Caco-2 (cell line): ENCODE measurements around the gene SLC2A4RG. TPM values are rescaled to one million over a fixed set of nuclear protein-coding genes. Genes with fewer than 3 reads are reported as not detected.
A peak's percentile ranks its signal among the peaks of the same experiment; 100 is the strongest.

Source experiments
- BruUV-seq: library from RNA; stranded (reverse); fragments of 400-500 nt; replicated peaks from 2 replicates; lab custom pipeline; 2021; lab: Mats Ljungman, UMichigan
- CTCF ChIA-PET: fragments of 300-600 bp; sonication (Branson Sonifier 250); formaldehyde crosslinking; loops from one replicate; lab custom pipeline; 2022; ENCODE audit warnings: antibody characterized with exemption; lab: Charles Lee
- POLR2A ChIA-PET: fragments of 300-600 bp; sonication (Branson Sonifier 250); formaldehyde crosslinking; loops from one replicate; lab custom pipeline; 2022; ENCODE audit warnings: antibody characterized with exemption; lab: Charles Lee
- DNase-seq, 2 experiments: peaks; one replicate each; pipeline versions ENCODE4 v3.0.0 to v3.0.0-alpha.2; 2020 to 2022
- H3K27me3 ChIP-seq: replicated peaks from 2 replicates; pipeline ENCODE4 v1.6.0; 2011; ENCODE audit warnings: low read length; ENCODE audit not compliant: control insufficient read depth, insufficient read depth
- H3K36me3 ChIP-seq: 2 replicates; pipeline ENCODE4 v1.5.1; 2011; ENCODE audit warnings: low read length; ENCODE audit not compliant: control insufficient read depth, insufficient read depth
- H3K4me1 ChIP-seq: fragments of 250-450 bp; sonication (Bioruptor Pico); 2 replicates; pipeline ENCODE4 v1.5.1; 2020; ENCODE audit warnings: mild to moderate bottlenecking
- H3K4me3 ChIP-seq: 2 replicates; pipeline ENCODE4 v1.5.1; 2011; ENCODE audit warnings: low read depth, mild to moderate bottlenecking, control low read depth, low read length
- H3K9me3 ChIP-seq: fragments of 250-450 bp; sonication (Bioruptor Pico); 2 replicates; pipeline ENCODE4 v1.5.1; 2020; ENCODE audit warnings: mild to moderate bottlenecking, moderate library complexity
- H3K27ac Mint-ChIP-seq: one replicate; pipeline ENCODE4 v1.8.0; 2022; ENCODE audit warnings: mixed read lengths; ENCODE audit not compliant: unreplicated experiment
- H3K27me3 Mint-ChIP-seq: one replicate; pipeline ENCODE4 v1.8.0; 2022; ENCODE audit warnings: mixed read lengths; ENCODE audit not compliant: insufficient read depth, unreplicated experiment
- H3K36me3 Mint-ChIP-seq: one replicate; pipeline ENCODE4 v1.8.0; 2022; ENCODE audit warnings: mild to moderate bottlenecking, mixed read lengths; ENCODE audit not compliant: insufficient read depth, unreplicated experiment
- H3K4me1 Mint-ChIP-seq: one replicate; pipeline ENCODE4 v1.8.0; 2022; ENCODE audit warnings: low read depth, mixed read lengths; ENCODE audit not compliant: unreplicated experiment
- H3K4me3 Mint-ChIP-seq: one replicate; pipeline ENCODE4 v1.8.0; 2022; ENCODE audit warnings: mild to moderate bottlenecking, moderate library complexity, mixed read lengths; ENCODE audit not compliant: unreplicated experiment
- H3K9me3 Mint-ChIP-seq: one replicate; pipeline ENCODE4 v1.8.0; 2022; ENCODE audit warnings: mixed read lengths; ENCODE audit not compliant: unreplicated experiment
- CTCF ChIP-seq, 2 experiments: fragments of 200-600 bp in 1 of 2; IDR thresholded peaks; 1 replicate in 1 of 2; 2 replicates in 1 of 2; pipeline versions ENCODE4 v1.5.1 to v1.8.0; 2011 to 2022; ENCODE audit warnings: antibody characterized with exemption in 1 of 2, control low read depth in 1 of 2, inconsistent platforms in 1 of 2, low read depth in 1 of 2, low read length in 1 of 2, mild to moderate bottlenecking in 1 of 2, moderate library complexity in 1 of 2; ENCODE audit not compliant: insufficient read depth in 1 of 2, severe bottlenecking in 1 of 2, unreplicated experiment in 1 of 2
- intact Hi-C: fragments of 100-400 bp; cut with micrococcal nuclease; formaldehyde crosslinking; loops from one replicate; pipeline ENCODE4 v1.10.0; 2022; ENCODE audit not compliant: unreplicated experiment
- total RNA-seq: library from RNA; stranded (reverse); gene quantifications from 2 replicates; pipeline ENCODE4 v1.2.3, GENCODE V29; 2022

Gene SLC2A4RG
- total RNA-seq, 1 experiment from 2014 or later = 234 TPM

DNA sequence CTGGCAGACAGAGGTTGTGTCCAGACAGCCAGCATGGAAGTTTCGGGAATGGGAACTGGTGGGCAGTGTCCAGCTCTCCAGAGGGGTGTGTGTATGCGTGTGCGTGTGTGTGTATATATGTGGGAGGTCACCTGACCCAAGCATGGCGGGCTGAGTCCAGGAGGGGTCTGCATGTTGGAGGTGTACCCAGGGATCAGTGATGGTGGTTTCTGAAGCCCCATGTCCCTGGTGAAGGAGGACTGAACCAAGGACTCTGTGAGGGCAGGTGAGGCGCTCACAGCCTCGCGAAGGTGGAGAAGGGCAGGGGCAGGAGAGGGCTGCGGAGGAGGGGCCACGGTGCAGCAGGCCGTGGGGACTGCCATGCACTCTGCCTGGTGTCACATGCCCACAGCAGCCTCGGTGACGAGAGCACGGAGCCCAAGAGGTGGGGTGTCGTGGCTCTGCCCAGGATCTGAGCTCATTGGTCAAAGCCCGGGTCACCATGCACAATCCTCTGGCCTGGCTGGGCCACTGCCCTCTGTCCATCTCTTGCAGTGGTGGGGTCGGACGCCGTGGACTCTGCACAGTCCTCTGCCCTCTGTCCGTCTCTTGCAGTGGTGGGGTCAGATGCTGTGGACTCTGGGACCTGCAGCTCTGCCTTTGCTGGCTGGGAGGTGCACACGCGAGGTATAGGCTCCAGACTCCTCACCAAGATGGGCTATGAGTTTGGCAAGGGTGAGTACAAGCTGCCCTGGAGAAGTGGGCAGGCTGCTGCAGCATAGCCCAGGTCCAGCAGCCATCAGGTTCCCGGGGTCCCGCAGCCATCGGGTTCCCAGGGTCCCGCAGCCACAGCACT is 5.2 kb upstream of the SLC2A4RG start:
- intact Hi-C loops = no loop called here
- no peak overlapping the region for H3K4me3 Mint-ChIP-seq
- DNase-seq = no peak
- Histone ChIP-seq H3K9me3 (no peaks in the 10 kb centered on the region), H3K36me3 (peaks cover 15% of the 10 kb centered on the region), H3K4me3 (no peak overlapping the region), H3K27me3 (no peaks in the 10 kb centered on the region), H3K4me1 (peaks cover 13% of the 10 kb centered on the region)
- TF ChIP-seq CTCF (IDR thresholded peaks at IDR 0.05; ENCODE audit: insufficient read depth in 1 of 2, low read depth in 1 of 2, low read length in 1 of 2, severe bottlenecking in 1 of 2, unreplicated experiment in 1 of 2) = no peak
- H3K36me3 Mint-ChIP-seq = peaks cover 42% of the 10 kb centered on the region
- BruUV-seq = TSS peak; percentile 17
- peaks cover 7% of the 10 kb centered on the region for H3K4me1 Mint-ChIP-seq
- ChIA-PET CTCF (no interaction called here), POLR2A (interaction anchor here (0.5 kb wide), 1 partner anchor 124 kb away, joined by 3 read pairs; no protein-coding TSS in a partner anchor)
- peak overlapping the region; percentile 21 for H3K27ac Mint-ChIP-seq
- no peaks in the 10 kb centered on the region for H3K9me3 Mint-ChIP-seq
- H3K27me3 Mint-ChIP-seq = no peaks in the 10 kb centered on the region

- no peaks in the 10 kb centered on the region for H3K27me3 ChIP-seq
- peaks cover 7% of the 10 kb centered on the region for H3K4me1 Mint-ChIP-seq
- H3K9me3 ChIP-seq = no peaks in the 10 kb centered on the region
- no peak for DNase-seq
- H3K4me1 ChIP-seq = peaks cover 13% of the 10 kb centered on the region
- peak overlapping the region; percentile 32 for H3K27ac Mint-ChIP-seq
- intact Hi-C loops = no loop called here
- no peak overlapping the region for H3K4me3 Mint-ChIP-seq
- no peak for TF ChIP-seq CTCF (IDR thresholded peaks at IDR 0.05; ENCODE audit: insufficient read depth in 1 of 2, low read depth in 1 of 2, low read length in 1 of 2, severe bottlenecking in 1 of 2, unreplicated experiment in 1 of 2)
- CTCF ChIA-PET = no interaction called here
- POLR2A ChIA-PET = no interaction called here
- H3K36me3 ChIP-seq = peaks cover 15% of the 10 kb centered on the region
- peaks cover 42% of the 10 kb centered on the region for H3K36me3 Mint-ChIP-seq
- TSS peak; percentile 63 for BruUV-seq
- no peaks in the 10 kb centered on the region for H3K9me3 Mint-ChIP-seq
- H3K4me3 ChIP-seq = no peak overlapping the region
- no peaks in the 10 kb centered on the region for H3K27me3 Mint-ChIP-seq
These were observed 4.4 kb upstream of the SLC2A4RG start for GRCh38 chr20:63734946-63735858.
